NCI-H146 treated with DMSO at 0.1 percent for 48 hours (cell line): Measurements from ENCODE around the gene FHAD1.

ENCODE experiments used
- DNase-seq: peaks from one replicate; lab custom pipeline; 2025; ENCODE audit not compliant: unreplicated experiment; lab: John Stamatoyannopoulos, UW

The FHAD1 gene

DNA sequence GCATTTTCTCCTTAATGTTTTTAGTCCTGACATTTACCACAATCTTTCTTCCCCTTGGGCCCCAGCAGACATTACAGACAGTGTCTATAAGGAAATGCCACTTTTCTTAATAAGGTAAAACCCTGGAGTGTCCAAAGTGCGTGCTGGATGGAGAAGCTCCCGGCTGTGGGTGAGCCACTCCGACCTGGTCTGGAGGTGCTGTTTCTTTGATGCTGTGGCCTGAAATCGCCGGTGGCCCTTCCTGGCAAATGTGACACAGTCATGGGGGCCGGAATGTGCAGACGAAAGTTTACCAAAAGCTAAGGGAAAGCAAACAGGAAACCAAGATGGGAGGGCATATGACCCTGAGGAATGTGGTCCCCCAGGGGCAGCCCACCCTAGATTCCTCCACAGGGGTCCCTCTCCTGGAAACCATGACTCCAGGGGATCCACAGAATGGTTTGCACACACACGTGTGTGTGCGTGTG is 77.9 kb downstream of the FHAD1 start:
- no peak for DNase-seq

DNA sequence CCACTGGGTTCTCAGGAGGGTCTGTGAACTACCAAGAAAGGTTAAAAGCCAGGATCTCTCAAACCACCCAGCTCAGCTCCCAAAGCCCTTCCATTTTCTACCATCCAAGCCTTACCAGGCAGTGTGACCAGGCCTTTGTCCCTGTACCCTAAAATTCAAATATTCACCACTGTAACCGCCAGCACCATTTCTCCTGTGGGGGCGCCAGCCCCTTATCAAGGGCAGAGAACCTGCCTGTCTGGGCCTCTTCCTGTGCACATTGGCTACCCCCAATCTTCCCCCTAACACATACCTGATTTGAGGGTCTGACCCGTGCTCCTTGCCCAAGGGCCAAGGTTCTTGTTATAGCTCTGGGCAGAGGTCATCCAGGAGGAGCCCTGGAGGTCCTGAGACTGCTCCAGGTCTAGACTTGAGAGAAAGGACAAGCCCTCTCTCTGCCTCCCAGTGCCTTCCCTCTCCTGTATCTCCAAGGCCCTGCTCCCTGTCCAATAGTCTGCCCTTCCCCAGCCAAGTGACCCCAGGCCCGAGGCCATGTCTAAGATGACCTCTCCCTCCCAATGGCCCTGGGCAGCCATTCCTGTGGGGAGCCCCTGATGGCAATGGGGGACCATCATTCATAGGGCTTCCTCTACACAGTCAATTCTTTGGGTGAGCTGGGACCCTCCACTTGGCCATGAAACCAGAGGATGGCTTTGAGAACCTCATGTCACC is 78.5 kb downstream of the FHAD1 start:
- no peak for DNase-seq

GRCh38 chr1:15326691-15327588 is 79.9 kb downstream of the FHAD1 start:
- peak; percentile 45 for DNase-seq

DNA sequence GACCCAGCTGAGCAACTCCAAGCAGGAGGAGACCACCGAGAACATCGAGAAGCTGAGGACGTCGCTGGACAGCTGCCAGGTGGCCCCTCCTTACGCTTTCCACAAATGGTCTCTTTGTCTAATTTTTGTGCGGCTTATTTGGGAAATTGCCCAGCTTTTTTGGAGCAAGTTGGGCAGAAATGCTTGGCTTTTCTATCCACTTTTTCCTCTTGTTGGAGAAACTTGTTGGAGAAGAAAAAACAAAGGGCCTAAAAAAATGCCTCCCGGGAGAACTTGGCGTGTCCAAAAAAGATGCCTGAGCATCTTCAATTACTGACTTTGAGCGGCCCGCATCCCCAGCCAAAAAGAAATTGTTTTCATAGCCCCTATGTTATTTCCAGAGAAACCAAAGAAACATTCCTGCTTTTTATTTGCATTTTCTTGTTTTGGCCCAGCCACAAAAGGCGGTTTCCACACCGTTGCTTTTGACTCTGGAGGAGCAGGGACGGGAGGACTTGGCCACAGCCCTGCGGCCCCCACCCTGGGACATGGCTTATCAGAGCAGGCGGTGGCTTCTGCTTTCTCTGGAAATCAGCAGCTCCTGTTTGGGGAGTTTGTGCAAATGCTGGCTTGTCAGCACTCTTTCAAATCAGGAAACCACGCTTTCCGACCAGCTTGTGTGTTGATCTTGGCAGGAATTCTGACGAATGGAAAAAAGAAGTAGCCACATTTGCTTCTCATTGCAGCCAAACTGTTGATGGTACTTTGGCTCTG is 81.5 kb downstream of the FHAD1 start:
- no peak for DNase-seq

GRCh38 chr1:15329104-15329820 is 82.2 kb downstream of the FHAD1 start:
- DNase-seq = no peak

DNA sequence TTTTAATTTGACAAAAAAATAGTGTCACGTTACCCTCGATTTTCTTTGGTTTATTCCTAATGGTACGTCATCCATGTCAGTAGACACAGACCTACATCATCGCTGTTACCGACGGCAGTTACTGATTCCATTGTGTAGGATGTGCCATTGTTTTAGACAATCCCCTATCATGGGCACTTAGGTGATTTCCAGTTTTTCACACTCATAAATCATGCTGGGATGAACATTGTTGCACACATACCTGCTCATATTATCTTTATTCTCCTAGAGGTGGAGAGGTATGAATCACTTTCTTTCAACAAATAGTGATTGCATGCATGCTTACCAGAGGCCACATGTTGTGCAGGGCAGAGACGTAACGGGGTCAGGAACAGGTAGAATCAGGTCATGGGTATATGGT is 83.0 kb downstream of the FHAD1 start:
- DNase-seq = no peak

- DNase-seq = no peak
These were observed 84.2 kb downstream of the FHAD1 start for GRCh38 chr1:15331180-15331579.

DNA sequence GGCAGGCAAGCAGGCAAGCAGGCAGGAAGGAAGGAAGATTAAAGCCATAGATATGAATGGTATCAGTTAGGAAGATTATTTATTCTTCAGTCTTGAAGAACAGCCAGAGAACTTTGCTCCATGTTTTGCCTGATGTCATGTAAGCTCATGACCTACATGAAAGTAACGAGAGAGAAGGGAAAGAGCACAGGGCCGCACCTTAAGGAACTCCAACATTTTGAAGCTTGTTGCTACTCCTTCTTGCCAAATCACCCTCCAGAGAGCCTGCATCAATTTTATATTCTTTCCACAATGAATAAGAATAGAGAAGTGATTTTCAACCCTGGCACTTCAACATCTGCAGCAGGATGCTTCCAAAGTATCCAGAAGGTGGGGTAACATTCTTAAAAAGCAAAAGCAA is 84.7 kb downstream of the FHAD1 start:
- DNase-seq = no peak

- no peak for DNase-seq
These were observed 85.5 kb downstream of the FHAD1 start for GRCh38 chr1:15332525-15332924.

- DNase-seq = no peak
These were observed 86.1 kb downstream of the FHAD1 start for GRCh38 chr1:15332952-15333715.

- no peak for DNase-seq
These were observed 88.0 kb downstream of the FHAD1 start for GRCh38 chr1:15334995-15335394.

GRCh38 chr1:15336866-15337265 is 89.8 kb downstream of the FHAD1 start:
- DNase-seq = no peak

- DNase-seq = no peak
These were observed 90.8 kb downstream of the FHAD1 start for GRCh38 chr1:15337656-15338402.

DNA sequence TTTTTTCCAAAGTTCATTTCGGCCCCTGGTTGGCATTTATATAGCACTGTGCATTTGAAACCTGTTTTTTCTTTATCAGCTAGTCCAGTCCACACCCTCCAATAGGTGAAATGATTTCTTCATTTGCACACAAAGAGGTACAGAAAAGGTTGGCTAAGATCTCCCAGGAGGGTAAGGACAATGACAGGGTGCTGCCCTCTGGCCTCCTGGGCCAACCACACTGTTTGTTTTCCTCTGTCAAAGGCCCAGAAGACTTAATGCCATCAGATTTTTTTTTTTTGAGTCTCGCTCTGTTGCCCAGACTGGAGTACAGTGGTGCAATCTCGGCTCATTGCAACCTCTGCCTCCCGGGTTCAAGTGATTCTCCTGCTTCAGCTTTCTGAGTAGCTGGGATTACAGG is 92.5 kb downstream of the FHAD1 start:
- no peak for DNase-seq

GRCh38 chr1:15341228-15341627 is 94.2 kb downstream of the FHAD1 start:
- DNase-seq = no peak

DNA sequence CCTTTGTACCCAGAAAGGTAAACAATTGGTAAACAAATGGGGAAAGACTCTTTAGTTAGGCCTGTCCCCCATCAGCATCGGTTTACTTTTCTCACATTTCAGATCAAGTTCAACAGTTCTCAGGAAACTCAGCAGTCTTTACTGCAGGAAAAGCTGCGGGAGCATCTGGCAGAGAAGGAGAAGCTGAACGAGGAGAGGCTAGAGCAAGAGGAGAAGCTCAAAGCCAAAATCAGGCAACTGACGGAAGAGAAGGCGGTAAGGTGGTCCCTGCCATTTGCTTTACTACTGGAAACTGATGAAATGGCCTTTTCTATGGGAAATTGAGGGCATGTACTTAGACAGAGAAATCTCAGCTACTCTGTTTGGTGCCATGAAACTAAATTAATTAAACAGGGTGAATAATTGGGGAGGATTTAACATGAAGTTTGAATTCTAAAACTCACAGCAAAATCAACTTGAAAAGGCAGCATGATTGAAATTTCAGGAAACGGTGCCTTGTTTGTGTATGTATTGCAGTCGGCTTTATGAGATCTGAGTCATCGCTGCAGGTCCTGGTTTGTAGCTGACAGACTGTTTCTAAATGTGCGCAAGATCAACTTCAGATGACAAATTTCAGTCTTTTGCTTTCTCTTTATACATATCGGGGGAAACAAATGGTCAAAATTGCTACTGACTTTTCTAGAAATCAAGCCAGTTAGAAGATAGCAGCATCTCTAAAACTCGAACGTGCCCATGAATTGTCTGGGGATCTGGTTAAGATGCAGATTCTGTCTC is 94.8 kb downstream of the FHAD1 start:
- no peak for DNase-seq

DNA sequence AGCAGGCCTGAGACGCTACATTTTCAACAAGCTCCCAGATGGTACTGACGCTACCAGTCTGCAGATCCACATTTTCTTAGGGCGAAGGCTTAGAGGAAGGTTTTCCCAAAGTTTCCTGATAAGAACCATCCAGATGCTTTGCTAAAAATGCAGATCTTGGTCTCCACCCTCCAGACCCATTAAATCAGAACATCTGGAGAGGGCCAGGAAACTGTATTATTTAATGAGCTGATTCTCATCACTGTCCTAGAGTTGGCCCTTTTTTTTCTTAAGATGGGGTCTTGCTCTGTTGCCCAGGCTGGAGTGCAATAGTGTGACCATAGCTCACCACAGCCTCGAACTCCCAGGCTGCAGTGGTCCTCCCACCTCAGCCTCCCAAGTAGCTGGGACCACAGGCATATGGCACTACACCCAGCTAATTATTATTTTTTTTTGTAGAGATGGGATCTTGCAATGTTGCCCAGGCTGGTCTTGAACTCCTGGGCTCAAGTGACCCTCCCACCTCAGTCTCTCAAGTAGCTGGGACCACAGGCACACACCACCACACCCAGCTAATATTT is 95.5 kb downstream of the FHAD1 start:
- no peak for DNase-seq

DNA sequence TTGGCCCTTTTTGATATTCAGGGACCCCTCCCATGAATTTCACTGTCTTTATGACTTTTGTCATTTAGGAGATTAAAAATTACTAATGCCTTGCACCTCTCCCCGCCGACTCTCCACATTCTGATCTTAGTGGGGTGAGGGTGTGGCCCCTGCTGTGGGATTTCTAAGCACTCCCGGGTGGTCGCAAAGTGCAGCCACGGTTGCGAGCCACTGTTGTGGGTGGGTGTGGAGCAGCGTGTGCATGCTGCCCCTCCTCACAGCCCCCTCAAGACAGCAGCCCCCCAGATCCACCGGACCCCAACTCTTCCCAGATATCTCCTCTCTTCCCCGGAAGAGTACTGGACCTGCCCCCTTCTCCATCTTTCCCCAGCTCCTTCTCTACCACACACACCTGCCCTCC is 96.1 kb downstream of the FHAD1 start:
- DNase-seq = no peak
